H7 (cell line): ENCODE measurements around the gene GOLGA7B. TPM values are rescaled to one million over a fixed set of nuclear protein-coding genes. Genes with fewer than 3 reads are reported as not detected.

ENCODE experiments used
- DNase-seq: peaks from one replicate; pipeline ENCODE4 v3.0.0; 2012
- H3K27me3 ChIP-seq: 2 replicates; pipeline ENCODE4 v1.6.0; 2011; ENCODE audit warnings: mild to moderate bottlenecking, low read length; ENCODE audit not compliant: control insufficient read depth, insufficient read depth
- H3K36me3 ChIP-seq: replicated peaks from 2 replicates; pipeline ENCODE4 v1.5.1; 2011; ENCODE audit warnings: low read length; ENCODE audit not compliant: control insufficient read depth, insufficient read depth
- H3K4me3 ChIP-seq: 2 replicates; pipeline ENCODE4 v1.5.1; 2011; ENCODE audit warnings: low read depth, mild to moderate bottlenecking, control low read depth, low read length, moderate library complexity; ENCODE audit not compliant: insufficient read depth
- total RNA-seq: library from RNA; depleted of rRNA; stranded (reverse); fragments of >200 nt; shearing (Covaris generic); gene quantifications from 2 replicates; pipeline ENCODE4 v1.2.3, GENCODE V29; 2014

Gene GOLGA7B
- total RNA-seq, 1 experiment from 2014 or later, result not detected

- no peaks in the 10 kb centered on the region for H3K27me3 ChIP-seq
- no peak for DNase-seq
- H3K4me3 ChIP-seq, result no peak overlapping the region
- H3K36me3 ChIP-seq, result no peaks in the 10 kb centered on the region
Observed at GRCh38 chr10:97868134-97868685, 18.6 kb downstream of the GOLGA7B start.

DNA sequence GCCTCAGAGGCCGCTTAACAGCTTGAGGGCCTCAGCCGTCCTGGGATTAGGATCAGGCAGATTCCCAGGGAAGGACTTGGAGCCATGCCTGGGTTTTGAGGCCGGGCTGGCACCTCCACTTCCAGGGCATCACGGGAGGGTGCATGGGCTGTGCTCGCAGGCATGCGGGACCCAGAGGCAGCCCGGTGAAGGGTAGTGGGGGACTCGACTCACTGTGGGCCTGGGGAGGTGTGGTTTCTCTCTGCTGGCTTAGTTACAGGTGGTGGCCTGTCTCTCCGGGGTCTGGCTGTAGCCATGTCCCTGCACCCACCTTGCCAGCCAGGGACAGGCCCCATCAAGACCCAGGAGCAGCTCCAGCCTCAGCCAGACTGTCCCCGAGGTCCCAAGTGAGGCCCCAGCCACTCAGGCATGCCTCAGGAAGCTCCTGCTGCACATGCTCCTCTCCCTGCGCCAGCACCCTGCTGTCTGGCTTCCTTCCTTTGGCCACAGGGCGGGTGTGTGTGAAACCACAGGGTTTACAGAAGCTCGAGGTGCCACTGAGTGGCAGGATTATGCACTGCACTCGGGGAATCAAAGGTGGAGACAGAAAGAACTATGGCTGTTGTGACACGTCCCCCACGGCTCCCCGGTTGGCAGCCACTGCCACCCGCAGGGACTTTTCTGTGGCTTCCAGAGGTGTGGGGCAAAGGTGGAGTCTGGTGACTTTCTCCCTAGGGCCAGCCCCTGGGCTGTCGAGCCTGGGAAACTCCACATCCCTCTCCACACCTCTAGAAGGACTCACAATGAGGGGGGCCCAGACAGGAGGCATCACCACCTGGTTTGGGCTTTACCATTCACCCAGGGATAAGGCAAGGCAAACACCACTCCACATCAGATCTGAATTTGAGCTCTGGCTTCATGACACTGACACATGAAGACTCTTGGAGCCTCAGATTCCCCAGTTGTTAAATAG, 19.7 kb downstream of the GOLGA7B start:
- Histone ChIP-seq H3K27me3 (no peaks in the 10 kb centered on the region), H3K4me3 (no peak overlapping the region), H3K36me3 (no peaks in the 10 kb centered on the region)
- peak; percentile 89 for DNase-seq

DNA sequence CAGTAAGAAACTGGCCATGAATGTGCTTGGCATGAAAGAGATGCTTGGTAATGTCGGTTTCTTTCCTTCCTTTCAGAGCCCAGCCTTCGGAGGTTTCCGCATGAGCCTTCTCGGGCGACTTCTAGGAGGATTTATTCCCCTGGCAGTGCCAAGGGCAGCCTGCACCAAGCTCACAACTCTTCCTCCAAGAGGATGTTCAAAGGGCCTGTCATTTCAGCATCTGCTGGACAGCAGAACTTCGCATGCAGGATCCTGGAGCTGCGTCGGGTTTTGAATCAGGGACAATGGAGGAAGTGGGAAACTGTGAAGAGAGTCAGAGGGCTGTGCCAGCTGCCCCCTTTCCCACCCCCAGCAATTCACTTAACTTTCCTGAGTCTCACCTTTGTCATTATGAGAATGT, 21.3 kb downstream of the GOLGA7B start:
- Histone ChIP-seq H3K4me3 (no peak overlapping the region), H3K27me3 (no peaks in the 10 kb centered on the region), H3K36me3 (no peaks in the 10 kb centered on the region)
- DNase-seq, result no peak

- no peak for DNase-seq
- Histone ChIP-seq H3K4me3 (no peak overlapping the region), H3K36me3 (no peaks in the 10 kb centered on the region), H3K27me3 (no peaks in the 10 kb centered on the region)
Observed at GRCh38 chr10:97873569-97873968, 23.9 kb downstream of the GOLGA7B start.

- H3K36me3 ChIP-seq, result no peaks in the 10 kb centered on the region
- no peaks in the 10 kb centered on the region for H3K27me3 ChIP-seq
- no peak for DNase-seq
Observed at GRCh38 chr10:97874332-97874731, 24.7 kb downstream of the GOLGA7B start.

GRCh38 chr10:97875391-97875790, 25.7 kb downstream of the GOLGA7B start:
- Histone ChIP-seq H3K36me3 (no peaks in the 10 kb centered on the region), H3K4me3 (no peak overlapping the region), H3K27me3 (no peaks in the 10 kb centered on the region)
- DNase-seq, result no peak

More at GRCh38 chr10:97874332-97874731, 24.7 kb downstream of the GOLGA7B start:
- H3K4me3 ChIP-seq, result no peak overlapping the region

- peak; percentile 79 for DNase-seq
- H3K36me3 ChIP-seq, result no peaks in the 10 kb centered on the region
- no peaks in the 10 kb centered on the region for H3K27me3 ChIP-seq
- H3K4me3 ChIP-seq, result no peak overlapping the region
Observed at GRCh38 chr10:97876402-97876801, 26.8 kb downstream of the GOLGA7B start.

- Histone ChIP-seq H3K36me3 (no peaks in the 10 kb centered on the region), H3K27me3 (no peaks in the 10 kb centered on the region), H3K4me3 (no peak overlapping the region)
- DNase-seq, result no peak
Observed at GRCh38 chr10:97879241-97879640, 29.6 kb downstream of the GOLGA7B start.

DNA sequence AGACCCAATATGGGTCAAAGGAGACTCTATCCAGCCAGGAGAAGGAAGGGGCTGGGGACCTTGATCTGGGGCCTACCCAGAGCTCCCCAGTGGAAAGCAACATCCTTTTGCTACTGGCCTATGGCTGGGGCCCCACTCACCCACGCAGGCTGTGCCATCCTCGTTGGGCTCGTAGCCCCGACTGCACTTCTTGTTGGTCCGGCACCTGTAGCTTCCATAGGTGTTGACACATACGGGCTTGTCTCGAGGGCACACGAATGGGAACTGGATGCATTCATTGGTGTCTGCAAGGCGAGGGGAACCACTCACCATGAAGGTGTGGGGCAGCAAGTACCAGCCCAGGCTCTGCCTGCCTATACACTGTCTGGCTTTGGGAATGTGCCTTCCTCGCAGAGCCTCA, 30.5 kb downstream of the GOLGA7B start:
- H3K36me3 ChIP-seq, result no peaks in the 10 kb centered on the region
- H3K27me3 ChIP-seq, result no peaks in the 10 kb centered on the region
- no peak overlapping the region for H3K4me3 ChIP-seq
- no peak for DNase-seq

GRCh38 chr10:97882142-97883091, 32.8 kb downstream of the GOLGA7B start:
- Histone ChIP-seq H3K4me3 (no peak overlapping the region), H3K36me3 (no peaks in the 10 kb centered on the region), H3K27me3 (no peaks in the 10 kb centered on the region)
- no peak for DNase-seq

DNA sequence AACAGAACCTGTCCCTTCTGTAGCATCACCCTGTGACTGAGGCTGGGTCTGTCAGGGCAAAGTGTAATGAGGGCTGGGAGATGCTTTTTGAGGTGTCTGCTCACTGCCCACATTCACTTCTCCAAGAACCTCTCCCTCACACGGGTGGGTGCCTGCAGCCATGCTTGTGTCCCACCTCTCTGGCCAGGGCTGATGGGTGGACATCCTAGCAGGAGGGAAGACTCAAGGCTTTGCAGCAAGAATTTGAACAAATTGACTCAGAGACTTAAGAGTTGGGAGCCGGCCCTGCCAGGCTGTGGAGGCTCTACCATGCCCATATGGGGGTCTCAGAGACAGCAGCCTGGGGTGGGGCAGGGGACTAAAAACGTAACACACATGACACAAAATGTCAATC, 33.4 kb downstream of the GOLGA7B start:
- no peaks in the 10 kb centered on the region for H3K36me3 ChIP-seq
- H3K27me3 ChIP-seq, result no peaks in the 10 kb centered on the region
- no peak overlapping the region for H3K4me3 ChIP-seq
- DNase-seq, result no peak

DNA sequence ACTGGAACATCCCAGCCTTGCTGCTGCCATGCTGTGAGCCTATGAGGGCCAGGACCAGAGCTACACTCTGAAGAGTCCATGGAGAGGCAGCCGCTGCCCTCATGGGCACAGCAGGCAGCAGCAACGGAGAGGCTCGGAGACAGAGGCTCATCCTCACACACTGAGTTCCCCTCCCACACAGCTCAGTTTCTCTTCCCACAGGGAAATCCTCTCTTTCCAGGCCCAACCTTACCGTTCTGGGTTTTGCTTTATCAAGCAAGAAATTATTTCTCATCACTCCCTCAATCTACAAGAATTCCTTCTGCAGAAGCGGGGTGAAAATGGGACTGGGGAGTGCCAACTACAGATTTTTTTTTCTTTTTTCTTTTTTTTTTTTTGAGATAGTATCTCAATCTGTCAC, 36.6 kb downstream of the GOLGA7B start:
- no peak overlapping the region for H3K4me3 ChIP-seq
- no peaks in the 10 kb centered on the region for H3K36me3 ChIP-seq
- DNase-seq, result no peak
- H3K27me3 ChIP-seq, result no peaks in the 10 kb centered on the region

DNA sequence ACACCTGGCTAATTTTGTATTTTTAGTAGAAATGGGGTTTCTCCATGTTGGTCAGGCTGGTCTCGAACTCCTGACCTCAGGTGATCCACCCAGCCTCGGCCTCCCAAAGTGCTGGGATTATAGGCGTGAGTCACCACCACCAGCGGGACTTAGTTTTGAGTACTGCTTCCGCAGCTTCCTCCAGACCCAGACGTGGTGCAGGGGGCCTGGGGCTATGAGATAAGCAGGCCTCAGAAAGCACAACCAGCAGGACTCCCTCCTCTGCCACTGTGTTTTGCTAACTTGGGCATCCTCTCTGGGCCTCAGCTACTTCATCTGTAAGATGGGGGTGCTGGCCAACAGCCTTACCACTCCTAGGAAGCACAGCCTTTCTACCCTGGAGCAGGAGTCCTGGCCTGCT, 37.8 kb downstream of the GOLGA7B start:
- H3K36me3 ChIP-seq, result no peaks in the 10 kb centered on the region
- DNase-seq, result no peak
- no peaks in the 10 kb centered on the region for H3K27me3 ChIP-seq
- H3K4me3 ChIP-seq, result no peak overlapping the region

DNA sequence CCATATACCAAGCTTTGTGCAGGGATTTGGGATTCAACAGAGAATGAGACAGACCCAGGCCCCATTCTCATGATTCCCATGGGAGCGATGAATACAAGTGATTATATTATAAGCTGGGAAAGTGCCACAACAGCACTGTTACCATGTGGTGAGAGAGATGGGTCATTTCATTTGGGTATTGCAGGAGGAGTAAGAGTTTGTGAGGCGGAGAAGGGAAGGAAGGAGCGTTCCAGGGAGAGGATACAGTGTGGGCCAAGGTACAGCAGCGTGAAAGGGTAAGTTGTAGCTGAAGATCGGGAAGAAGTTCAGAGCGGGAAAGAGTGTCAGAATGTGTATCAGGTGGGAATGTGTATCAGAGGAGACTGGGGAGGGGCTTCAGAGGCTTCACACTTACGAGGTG, 38.5 kb downstream of the GOLGA7B start:
- Histone ChIP-seq H3K36me3 (no peaks in the 10 kb centered on the region), H3K4me3 (no peak overlapping the region), H3K27me3 (no peaks in the 10 kb centered on the region)
- no peak for DNase-seq
